HL-60/S4 treated with retinoic acid at 250 ng/mL for 4 days and 3 days (cell line): ENCODE data around the gene TMEM170B.

ENCODE experiments used
- in situ Hi-C: fragments of 300-500 bp; cut with MboI; formaldehyde crosslinking; loops from 2 replicates; pipeline ENCODE4 v1.7.0; 2022; ENCODE audit warnings: low sequenced_read_pairs

Gene TMEM170B

GRCh38 chr6:11609324-11610071 is 71.9 kb downstream of the TMEM170B start:
- in situ Hi-C loops, result no loop called here

GRCh38 chr6:11613336-11613735 is 75.8 kb downstream of the TMEM170B start:
- in situ Hi-C loops, result no loop called here

GRCh38 chr6:11613858-11614257 is 76.3 kb downstream of the TMEM170B start:
- in situ Hi-C loops, result no loop called here

GRCh38 chr6:11614534-11615213 is 77.1 kb downstream of the TMEM170B start:
- in situ Hi-C loops, result no loop called here

GRCh38 chr6:11615214-11615602 is 77.7 kb downstream of the TMEM170B start:
- in situ Hi-C loops, result no loop called here

GRCh38 chr6:11616200-11616611 is 78.7 kb downstream of the TMEM170B start:
- in situ Hi-C loops, result no loop called here

GRCh38 chr6:11618533-11618932 is 81.0 kb downstream of the TMEM170B start:
- in situ Hi-C loops, result no loop called here

GRCh38 chr6:11621119-11621518 is 83.6 kb downstream of the TMEM170B start:
- in situ Hi-C loops, result no loop called here

- in situ Hi-C loops, result no loop called here
Measured at GRCh38 chr6:11622156-11622555, 84.6 kb downstream of the TMEM170B start.

- in situ Hi-C loops, result no loop called here
Measured at GRCh38 chr6:11623272-11623671, 85.7 kb downstream of the TMEM170B start.

GRCh38 chr6:11625302-11625701 is 87.8 kb downstream of the TMEM170B start:
- in situ Hi-C loops, result no loop called here

GRCh38 chr6:11626356-11626755 is 88.8 kb downstream of the TMEM170B start:
- in situ Hi-C loops, result no loop called here

GRCh38 chr6:11628562-11628961 is 91.0 kb downstream of the TMEM170B start:
- in situ Hi-C loops, result no loop called here

GRCh38 chr6:11631008-11631407 is 93.5 kb downstream of the TMEM170B start:
- in situ Hi-C loops, result no loop called here

- in situ Hi-C loops, result no loop called here
Measured at GRCh38 chr6:11631539-11631938, 94.0 kb downstream of the TMEM170B start.

- in situ Hi-C loops, result no loop called here
Measured at GRCh38 chr6:11632231-11632630, 94.7 kb downstream of the TMEM170B start.

GRCh38 chr6:11632795-11633511 is 95.4 kb downstream of the TMEM170B start:
- in situ Hi-C loops, result no loop called here
